Body of pancreas (tissue), 4 donors: ENCODE measurements around the gene TAAR5.

ENCODE experiments used
- CTCF ChIP-seq, 7 experiments: fragments of 450-650 bp in 4 of 7; fragments of 200-600 bp in 3 of 7; sonication (generic) in 3 of 7; IDR thresholded peaks; one replicate each; pipeline ENCODE4 v1.5.1; 2016 to 2019; ENCODE audit warnings: antibody characterized with exemption in 7 of 7
- POLR2A ChIP-seq, 3 donors: fragments of 450-650 bp; IDR thresholded peaks; one replicate each; pipeline ENCODE4 v1.6.1; 2016; ENCODE audit warnings: antibody characterized with exemption in 3 of 3, mild to moderate bottlenecking in 2 of 3

- TF ChIP-seq CTCF (IDR thresholded peaks at IDR 0.05) (no peak), POLR2A (IDR thresholded peaks at IDR 0.05) (no peak)
Observed at GRCh38 chr6:132623106-132623845, 33.7 kb upstream of the TAAR5 start.
